AG09309 (cell line): Measurements from ENCODE around the gene TTC12.
A peak's percentile ranks its signal among the peaks of the same experiment; 100 is the strongest.

ENCODE experiments used
- DNase-seq: peaks from one replicate; pipeline ENCODE4 v3.0.0-alpha.2; 2010; ENCODE audit warnings: low read depth
- H3K4me3 ChIP-seq: 2 replicates; pipeline ENCODE4 v1.5.1; 2011; ENCODE audit warnings: mild to moderate bottlenecking, low read depth, low read length, moderate library complexity; ENCODE audit not compliant: control insufficient read depth
- CTCF ChIP-seq: IDR thresholded peaks from 2 replicates; pipeline ENCODE4 v1.5.1; 2011; ENCODE audit warnings: mild to moderate bottlenecking, low read depth, low read length, inconsistent platforms; ENCODE audit not compliant: insufficient read depth, control insufficient read depth; ENCODE audit errors: missing control alignments

The TTC12 gene

DNA sequence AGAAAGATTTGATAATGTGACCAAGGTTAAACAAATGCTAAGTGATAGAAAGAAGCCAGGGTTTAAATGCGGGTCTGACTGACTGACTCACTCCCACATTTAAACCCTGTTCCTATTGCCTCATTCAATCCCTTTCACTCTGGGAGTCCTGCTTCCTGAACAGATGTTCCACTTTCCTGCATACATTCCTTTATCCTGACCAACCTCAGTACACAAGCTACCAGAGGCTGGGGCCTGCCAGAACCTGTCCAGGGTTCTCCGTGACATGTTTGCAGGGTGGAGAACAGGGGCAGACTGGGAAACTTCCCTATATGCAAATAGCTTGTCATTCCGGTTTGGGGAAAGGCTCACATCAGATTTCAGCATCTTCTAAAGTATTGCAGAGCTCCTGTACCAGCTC, 70.2 kb downstream of the TTC12 start:
- peak; percentile 75 for DNase-seq

GRCh38 chr11:113385749-113386148, 71.4 kb downstream of the TTC12 start:
- no peak overlapping the region for H3K4me3 ChIP-seq
- DNase-seq, result no peak
- no peak for TF ChIP-seq CTCF

More for the DNA sequence above, 70.2 kb downstream of the TTC12 start:
- no peak for TF ChIP-seq CTCF
- no peak overlapping the region for H3K4me3 ChIP-seq

DNA sequence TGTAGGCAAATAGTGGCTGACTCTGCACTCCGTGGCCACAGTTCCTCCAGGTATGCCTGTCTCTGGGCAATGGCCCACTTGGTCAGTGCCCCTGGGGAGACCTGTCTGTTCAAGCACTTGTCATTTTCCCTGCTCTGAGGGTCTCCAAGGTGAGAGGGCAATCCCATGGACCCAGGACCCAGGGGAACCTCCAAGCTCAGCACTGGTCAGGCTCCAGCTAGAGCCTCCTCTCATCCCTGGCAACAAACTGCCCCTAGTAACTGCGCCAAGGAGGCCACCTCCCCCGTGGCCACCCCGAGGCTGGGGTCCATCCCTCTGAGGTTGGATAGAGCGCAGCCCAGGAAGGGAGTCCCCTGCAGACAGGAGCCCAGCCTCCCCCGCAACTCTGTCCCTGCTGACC, 72.5 kb downstream of the TTC12 start:
- TF ChIP-seq CTCF, result no peak
- DNase-seq, result no peak
- no peak overlapping the region for H3K4me3 ChIP-seq

DNA sequence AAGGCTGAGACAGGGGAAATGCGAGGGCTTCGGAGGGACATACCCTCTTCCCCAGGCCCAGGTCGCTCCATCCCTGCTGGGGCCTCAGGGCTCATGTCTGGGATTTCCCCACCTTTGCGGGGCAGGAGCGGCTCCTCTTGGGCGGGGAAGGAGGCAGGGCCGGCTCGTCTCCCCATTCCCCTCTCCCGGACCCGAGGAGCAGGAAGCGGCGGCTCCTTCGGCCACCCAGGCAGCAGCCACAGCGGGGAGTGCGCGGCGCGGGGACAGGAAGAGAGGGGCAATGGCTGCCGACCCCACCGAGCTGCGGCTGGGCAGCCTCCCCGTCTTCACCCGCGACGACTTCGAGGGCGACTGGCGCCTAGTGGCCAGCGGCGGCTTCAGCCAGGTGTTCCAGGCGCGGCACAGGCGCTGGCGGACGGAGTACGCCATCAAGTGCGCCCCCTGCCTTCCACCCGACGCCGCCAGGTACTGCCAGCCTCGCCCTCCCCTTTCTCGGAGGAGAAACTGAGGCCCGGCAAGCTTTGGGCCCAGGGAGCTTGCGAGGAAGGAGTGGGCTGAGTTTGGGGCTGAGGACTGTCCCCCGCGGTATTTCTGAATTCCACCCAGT, 73.3 kb downstream of the TTC12 start, which contains the start of gene ANKK1:
ANKK1 (plus strand) TSS at position 175 of the 607 bp plus-strand sequence; CDS start at position 281, 106 bp downstream.
- no peak within 1 kb of the TSS for H3K4me3 ChIP-seq
- DNase-seq, result no peak
- no peak for TF ChIP-seq CTCF

DNA sequence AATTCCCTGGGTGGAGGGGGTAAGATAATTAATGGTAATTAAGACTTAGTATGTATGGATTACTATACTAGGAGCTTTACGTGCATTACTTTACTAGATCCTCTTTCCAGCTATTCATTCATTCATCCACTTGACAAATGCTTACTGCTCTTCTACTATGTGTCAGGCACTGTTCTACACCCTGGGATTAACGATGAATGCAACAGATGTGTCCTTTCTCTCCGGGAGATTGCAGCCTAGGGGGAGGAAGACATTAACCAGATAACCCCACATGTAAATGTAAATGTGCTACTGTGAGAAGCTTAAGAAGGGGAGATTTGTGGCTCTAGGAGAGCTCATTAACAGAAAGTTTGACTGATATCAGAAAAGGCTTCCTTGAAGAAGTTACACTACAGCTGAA, 74.9 kb downstream of the TTC12 start:
- no peak overlapping the region for H3K4me3 ChIP-seq
- DNase-seq, result no peak
- TF ChIP-seq CTCF, result no peak

DNA sequence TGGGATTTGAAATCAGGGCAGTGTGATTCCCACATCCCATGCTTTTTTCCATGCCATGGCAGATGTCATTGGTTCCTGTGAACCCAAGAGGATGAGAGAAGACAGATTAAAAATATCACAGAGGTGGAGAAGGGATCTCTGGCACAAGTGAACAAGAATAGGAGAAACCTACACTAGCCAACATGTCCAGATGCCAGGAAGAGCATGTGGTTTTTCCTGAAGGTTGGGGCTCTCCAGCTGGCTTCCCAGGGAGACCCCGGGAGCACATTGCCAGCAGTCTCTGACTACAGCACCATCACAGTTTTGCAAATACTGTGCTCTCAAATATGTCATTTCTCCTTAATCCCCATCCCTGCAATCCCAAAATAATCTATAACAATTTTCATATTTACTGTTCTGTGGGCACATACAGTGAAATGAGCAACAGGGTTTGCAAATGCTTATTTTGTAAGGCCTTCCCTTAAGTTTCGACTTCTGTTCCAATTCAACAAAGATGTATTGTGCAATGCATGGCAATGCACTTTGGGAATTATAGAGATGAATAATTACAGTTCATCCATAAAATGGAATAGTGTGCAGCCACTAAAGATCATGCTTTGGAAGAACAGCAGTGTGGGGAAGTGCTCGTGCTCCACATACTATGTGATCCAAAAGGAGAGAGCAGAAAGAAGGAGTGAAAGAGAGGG, 78.0 kb downstream of the TTC12 start:
- H3K4me3 ChIP-seq, result no peak overlapping the region
- no peak for DNase-seq
- TF ChIP-seq CTCF, result no peak
